ENCODE measurements around the gene NOP9.
"Not testable (repeated sequence)": the region's sequence is repeated elsewhere in the genome, so short reads cannot be mapped to it uniquely, and the experiment has no call there.

The NOP9 gene

GRCh38 chr14:24322672-24323071 is 23.0 kb downstream of the NOP9 start:
- no peak overlapping the region for H3K9ac ChIP-seq (ENCODE audit: low read length)
- H3K36me3 ChIP-seq (ENCODE audit: control insufficient read depth, insufficient read depth, low read length), result no peaks in the 10 kb centered on the region
- H3K9me3 ChIP-seq (ENCODE audit: control insufficient read depth, insufficient read depth, low read depth, low read length), result no peaks in the 10 kb centered on the region
- peaks cover 24% of the 10 kb centered on the region for H3K27me3 ChIP-seq (ENCODE audit: control insufficient read depth, insufficient read depth, low read length)
- no peak overlapping the region for H3K27ac ChIP-seq (ENCODE audit: low read depth, low read length)
- H3K4me3 ChIP-seq (ENCODE audit: low read depth, low read length), result no peak overlapping the region
- 0 out of 2 replicates have a peak, but pooled peaks cover 4% of the 10 kb centered on the region for H3K4me1 ChIP-seq (ENCODE audit: control insufficient read depth, insufficient read depth, low read length)

- H3K36me3 ChIP-seq (ENCODE audit: control insufficient read depth, insufficient read depth, low read length), result no peaks in the 10 kb centered on the region
- no peaks in the 10 kb centered on the region for H3K9me3 ChIP-seq (ENCODE audit: control insufficient read depth, insufficient read depth, low read depth, low read length)
- peaks cover 22% of the 10 kb centered on the region for H3K27me3 ChIP-seq (ENCODE audit: control insufficient read depth, insufficient read depth, low read length)
- H3K4me3 ChIP-seq (ENCODE audit: low read depth, low read length), result no peak overlapping the region
- 0 out of 2 replicates have a peak, but pooled peaks cover 4% of the 10 kb centered on the region for H3K4me1 ChIP-seq (ENCODE audit: control insufficient read depth, insufficient read depth, low read length)
- no peak overlapping the region for H3K9ac ChIP-seq (ENCODE audit: low read length)
- H3K27ac ChIP-seq (ENCODE audit: low read depth, low read length), result no peak overlapping the region
Observed at GRCh38 chr14:24323341-24323740, 23.7 kb downstream of the NOP9 start.

- Histone ChIP-seq H3K4me3 (ENCODE audit: low read depth, low read length) (no peak overlapping the region), H3K36me3 (ENCODE audit: control insufficient read depth, insufficient read depth, low read length) (no peaks in the 10 kb centered on the region), H3K27ac (ENCODE audit: low read depth, low read length) (no peak overlapping the region), H3K9me3 (ENCODE audit: control insufficient read depth, insufficient read depth, low read depth, low read length) (no peaks in the 10 kb centered on the region), H3K4me1 (ENCODE audit: control insufficient read depth, insufficient read depth, low read length) (0 out of 2 replicates have a peak, but pooled peaks cover 4% of the 10 kb centered on the region), H3K9ac (ENCODE audit: low read length) (no peak overlapping the region), H3K27me3 (ENCODE audit: control insufficient read depth, insufficient read depth, low read length) (peaks cover 23% of the 10 kb centered on the region)
Observed at GRCh38 chr14:24324024-24324423, 24.4 kb downstream of the NOP9 start.

- Histone ChIP-seq H3K4me1 (ENCODE audit: control insufficient read depth, insufficient read depth, low read length) (0 out of 2 replicates have a peak, but pooled peaks cover 4% of the 10 kb centered on the region), H3K4me3 (ENCODE audit: low read depth, low read length) (no peak overlapping the region), H3K9me3 (ENCODE audit: control insufficient read depth, insufficient read depth, low read depth, low read length) (no peaks in the 10 kb centered on the region), H3K27me3 (ENCODE audit: control insufficient read depth, insufficient read depth, low read length) (peaks cover 23% of the 10 kb centered on the region), H3K36me3 (ENCODE audit: control insufficient read depth, insufficient read depth, low read length) (no peaks in the 10 kb centered on the region), H3K27ac (ENCODE audit: low read depth, low read length) (no peak overlapping the region), H3K9ac (ENCODE audit: low read length) (no peak overlapping the region)
Observed at GRCh38 chr14:24325041-24325530, 25.4 kb downstream of the NOP9 start.

GRCh38 chr14:24325963-24326362 is 26.3 kb downstream of the NOP9 start:
- Histone ChIP-seq H3K4me1 (ENCODE audit: control insufficient read depth, insufficient read depth, low read length) (0 out of 2 replicates have a peak, but pooled peaks cover 4% of the 10 kb centered on the region), H3K27ac (ENCODE audit: low read depth, low read length) (no peak overlapping the region), H3K27me3 (ENCODE audit: control insufficient read depth, insufficient read depth, low read length) (peaks cover 30% of the 10 kb centered on the region), H3K9me3 (ENCODE audit: control insufficient read depth, insufficient read depth, low read depth, low read length) (no peaks in the 10 kb centered on the region), H3K4me3 (ENCODE audit: low read depth, low read length) (no peak overlapping the region), H3K9ac (ENCODE audit: low read length) (no peak overlapping the region), H3K36me3 (ENCODE audit: control insufficient read depth, insufficient read depth, low read length) (no peaks in the 10 kb centered on the region)

- Histone ChIP-seq H3K9me3 (ENCODE audit: control insufficient read depth, insufficient read depth, low read depth, low read length) (no peaks in the 10 kb centered on the region), H3K36me3 (ENCODE audit: control insufficient read depth, insufficient read depth, low read length) (no peaks in the 10 kb centered on the region), H3K27me3 (ENCODE audit: control insufficient read depth, insufficient read depth, low read length) (peaks cover 44% of the 10 kb centered on the region), H3K9ac (ENCODE audit: low read length) (no peak overlapping the region), H3K27ac (ENCODE audit: low read depth, low read length) (no peak overlapping the region), H3K4me1 (ENCODE audit: control insufficient read depth, insufficient read depth, low read length) (no peaks in the 10 kb centered on the region), H3K4me3 (ENCODE audit: low read depth, low read length) (no peak overlapping the region)
Observed at GRCh38 chr14:24327303-24327702, 27.7 kb downstream of the NOP9 start.

- H3K4me3 ChIP-seq (ENCODE audit: low read depth, low read length); H3K9me3 ChIP-seq (ENCODE audit: control insufficient read depth, insufficient read depth, low read depth, low read length); H3K27ac ChIP-seq (ENCODE audit: low read depth, low read length); H3K9ac ChIP-seq (ENCODE audit: low read length); H3K4me1 ChIP-seq (ENCODE audit: control insufficient read depth, insufficient read depth, low read length); H3K36me3 ChIP-seq (ENCODE audit: control insufficient read depth, insufficient read depth, low read length): not testable (repeated sequence)
- H3K27me3 ChIP-seq (ENCODE audit: control insufficient read depth, insufficient read depth, low read length), result peaks cover 48% of the 10 kb centered on the region
Observed at GRCh38 chr14:24327914-24328313, 28.3 kb downstream of the NOP9 start.

- Histone ChIP-seq H3K27me3 (ENCODE audit: control insufficient read depth, insufficient read depth, low read length) (peaks cover 56% of the 10 kb centered on the region), H3K4me1 (ENCODE audit: control insufficient read depth, insufficient read depth, low read length) (no peaks in the 10 kb centered on the region), H3K36me3 (ENCODE audit: control insufficient read depth, insufficient read depth, low read length) (no peaks in the 10 kb centered on the region), H3K27ac (ENCODE audit: low read depth, low read length) (no peak overlapping the region), H3K4me3 (ENCODE audit: low read depth, low read length) (no peak overlapping the region), H3K9ac (ENCODE audit: low read length) (no peak overlapping the region), H3K9me3 (ENCODE audit: control insufficient read depth, insufficient read depth, low read depth, low read length) (no peaks in the 10 kb centered on the region)
Observed at GRCh38 chr14:24329073-24329663, 29.5 kb downstream of the NOP9 start.

- Histone ChIP-seq H3K36me3 (ENCODE audit: control insufficient read depth, insufficient read depth, low read length) (no peaks in the 10 kb centered on the region), H3K27ac (ENCODE audit: low read depth, low read length) (no peak overlapping the region), H3K9me3 (ENCODE audit: control insufficient read depth, insufficient read depth, low read depth, low read length) (no peaks in the 10 kb centered on the region), H3K4me1 (ENCODE audit: control insufficient read depth, insufficient read depth, low read length) (no peaks in the 10 kb centered on the region), H3K27me3 (ENCODE audit: control insufficient read depth, insufficient read depth, low read length) (peaks cover 62% of the 10 kb centered on the region), H3K4me3 (ENCODE audit: low read depth, low read length) (no peak overlapping the region), H3K9ac (ENCODE audit: low read length) (no peak overlapping the region)
Observed at GRCh38 chr14:24329736-24330135, 30.1 kb downstream of the NOP9 start.

GRCh38 chr14:24330973-24331674 is 31.5 kb downstream of the NOP9 start:
- Histone ChIP-seq H3K9me3 (ENCODE audit: control insufficient read depth, insufficient read depth, low read depth, low read length) (no peaks in the 10 kb centered on the region), H3K36me3 (ENCODE audit: control insufficient read depth, insufficient read depth, low read length) (no peaks in the 10 kb centered on the region), H3K27me3 (ENCODE audit: control insufficient read depth, insufficient read depth, low read length) (peaks cover 76% of the 10 kb centered on the region), H3K4me3 (ENCODE audit: low read depth, low read length) (no peak overlapping the region), H3K4me1 (ENCODE audit: control insufficient read depth, insufficient read depth, low read length) (peaks cover 9% of the 10 kb centered on the region; the same call in 1 of the 2 replicates), H3K9ac (ENCODE audit: low read length) (no peak overlapping the region), H3K27ac (ENCODE audit: low read depth, low read length) (no peak overlapping the region)

- H3K27me3 ChIP-seq (ENCODE audit: control insufficient read depth, insufficient read depth, low read length), result peaks cover 82% of the 10 kb centered on the region
- no peak overlapping the region for H3K27ac ChIP-seq (ENCODE audit: low read depth, low read length)
- H3K4me3 ChIP-seq (ENCODE audit: low read depth, low read length), result peak overlapping the region; percentile 58
- no peaks in the 10 kb centered on the region for H3K36me3 ChIP-seq (ENCODE audit: control insufficient read depth, insufficient read depth, low read length)
- H3K9ac ChIP-seq (ENCODE audit: low read length), result no peak overlapping the region
- H3K4me1 ChIP-seq (ENCODE audit: control insufficient read depth, insufficient read depth, low read length), result peaks cover 9% of the 10 kb centered on the region; the same call in 1 of the 2 replicates
- H3K9me3 ChIP-seq (ENCODE audit: control insufficient read depth, insufficient read depth, low read depth, low read length), result no peaks in the 10 kb centered on the region
Observed at GRCh38 chr14:24331731-24332267, 32.1 kb downstream of the NOP9 start.
